ENCODE results near the gene ELMO1.

ELMO1 gene

GRCh38 chr7:36937754-36938563 is 510.7 kb downstream of the ELMO1 start:
- DNase-seq = no peak

DNA sequence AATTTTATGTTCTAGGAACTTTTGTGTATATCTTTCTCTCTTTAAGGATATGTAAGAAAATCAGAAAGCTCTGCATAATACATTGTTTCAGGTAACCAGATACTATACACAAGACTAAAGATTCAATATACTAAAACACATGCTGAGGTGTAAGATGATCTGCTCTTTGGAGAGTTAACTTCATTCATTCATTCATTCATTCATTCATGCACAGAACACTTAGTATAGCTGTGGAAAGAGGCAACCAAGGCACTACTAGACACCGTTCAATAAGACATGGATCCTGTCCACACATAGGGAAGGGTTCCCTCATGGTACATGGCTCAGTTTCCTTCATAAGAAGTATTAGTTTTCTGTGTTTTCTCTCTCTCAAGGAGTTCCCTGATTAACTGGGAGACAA is 516.8 kb downstream of the ELMO1 start:
- no peak for DNase-seq

DNA sequence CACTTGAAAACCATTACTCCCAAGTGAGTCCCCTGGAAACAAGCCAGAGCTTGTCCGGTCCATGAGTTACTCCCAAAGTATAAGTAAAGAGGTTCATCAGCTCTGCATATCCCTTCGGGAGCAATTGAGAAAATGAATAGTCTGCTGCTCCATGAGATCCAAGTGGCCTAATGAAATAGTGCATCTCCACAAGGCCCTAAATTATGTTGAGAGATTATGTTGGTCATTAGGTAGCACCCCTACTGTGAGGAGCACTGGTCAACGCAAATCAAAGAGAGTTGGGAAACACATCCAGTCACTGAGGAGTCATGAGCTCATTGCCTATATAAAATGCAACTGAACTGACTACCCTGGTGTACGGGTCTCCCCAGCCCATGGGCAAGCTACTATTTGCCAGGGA is 518.9 kb downstream of the ELMO1 start:
- DNase-seq = no peak

- no peak for DNase-seq
Observed at GRCh38 chr7:36928718-36929117, 519.9 kb downstream of the ELMO1 start.

GRCh38 chr7:36928311-36928710 is 520.4 kb downstream of the ELMO1 start:
- no peak for DNase-seq

DNA sequence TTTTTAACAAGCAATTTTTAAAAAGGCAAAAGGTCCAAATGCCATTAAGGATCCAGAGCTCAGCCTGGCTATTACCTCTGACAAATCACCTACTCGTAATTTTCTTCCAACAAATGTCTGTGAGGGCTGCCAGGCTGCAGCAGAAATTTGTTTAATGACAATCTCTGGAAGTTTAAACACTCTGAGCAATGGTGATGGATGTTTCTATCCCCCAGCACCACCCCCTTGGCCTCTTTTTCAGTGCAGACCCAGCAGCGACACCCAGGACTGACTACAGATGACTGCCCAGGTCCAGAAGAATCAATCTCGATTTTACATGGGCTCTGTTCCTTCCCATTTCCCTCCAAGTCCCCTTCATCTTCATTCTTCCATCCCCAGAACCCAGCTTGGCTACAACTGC is 523.0 kb downstream of the ELMO1 start:
- DNase-seq = no peak

DNA sequence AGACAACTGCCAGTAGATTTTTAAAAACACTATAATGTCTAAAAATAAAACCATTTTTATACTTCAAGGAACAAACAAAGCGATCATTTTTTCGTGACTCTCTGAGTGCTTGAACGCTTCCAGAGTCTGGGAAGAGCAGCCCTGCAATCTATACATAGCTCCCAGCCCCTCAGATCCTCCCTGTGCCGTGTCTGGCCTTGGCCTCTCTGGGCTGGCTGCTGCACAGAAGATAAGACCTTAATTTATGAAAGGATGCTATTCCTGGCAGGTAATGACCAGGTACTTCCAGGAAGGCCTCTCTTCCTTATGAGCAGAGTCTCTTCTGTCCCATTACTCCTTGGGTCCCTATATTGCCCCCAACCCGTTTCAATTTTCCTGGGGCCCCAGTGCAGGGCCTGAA is 523.5 kb downstream of the ELMO1 start:
- no peak for DNase-seq

- no peak for DNase-seq
Observed at GRCh38 chr7:36923943-36924436, 524.7 kb downstream of the ELMO1 start.

GRCh38 chr7:36923185-36923584 is 525.5 kb downstream of the ELMO1 start:
- DNase-seq = no peak

- DNase-seq = no peak
Observed at GRCh38 chr7:36920433-36920832, 528.2 kb downstream of the ELMO1 start.

DNA sequence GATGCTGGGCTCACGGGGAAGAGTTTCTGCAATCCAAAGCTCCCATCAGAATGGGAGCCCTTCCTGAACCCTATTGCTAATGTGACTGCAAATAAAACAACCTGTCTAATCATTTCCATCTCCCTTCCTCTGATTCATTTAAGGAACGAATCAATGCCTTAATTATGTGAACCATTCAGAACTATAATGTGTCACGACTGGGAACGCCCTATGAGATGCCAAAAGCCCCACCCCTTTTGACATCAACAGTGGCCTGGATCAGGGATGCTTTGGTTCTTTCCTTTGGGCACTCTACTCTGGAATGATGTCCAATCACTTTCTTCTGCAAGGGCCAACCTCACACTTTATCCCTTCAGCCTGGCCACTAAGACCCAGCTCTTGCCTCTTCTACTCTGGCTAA is 528.9 kb downstream of the ELMO1 start:
- no peak for DNase-seq

DNA sequence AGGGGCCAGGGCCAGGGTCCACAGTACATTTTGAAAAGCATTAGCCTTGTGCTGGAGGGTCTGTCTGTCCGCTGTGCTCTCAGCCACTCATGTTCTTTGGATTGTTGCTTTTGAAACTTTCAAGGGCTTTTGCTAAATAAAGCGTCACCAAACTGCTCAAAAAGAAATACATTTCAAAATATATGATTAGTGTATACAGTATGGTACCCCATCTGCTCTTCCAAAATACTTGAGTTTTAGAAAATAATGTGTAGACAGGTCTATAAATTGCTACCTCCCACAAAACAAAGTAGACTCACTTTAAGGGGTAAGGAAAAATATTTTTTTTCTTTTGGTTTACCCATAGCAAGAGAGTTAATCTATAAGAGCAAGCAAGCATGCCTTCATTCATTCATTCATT is 530.1 kb downstream of the ELMO1 start:
- DNase-seq = no peak

GRCh38 chr7:36916619-36917018 is 532.0 kb downstream of the ELMO1 start:
- no peak for DNase-seq

GRCh38 chr7:36916116-36916515 is 532.5 kb downstream of the ELMO1 start:
- no peak for DNase-seq

GRCh38 chr7:36911788-36912187 is 536.9 kb downstream of the ELMO1 start:
- DNase-seq = no peak

DNA sequence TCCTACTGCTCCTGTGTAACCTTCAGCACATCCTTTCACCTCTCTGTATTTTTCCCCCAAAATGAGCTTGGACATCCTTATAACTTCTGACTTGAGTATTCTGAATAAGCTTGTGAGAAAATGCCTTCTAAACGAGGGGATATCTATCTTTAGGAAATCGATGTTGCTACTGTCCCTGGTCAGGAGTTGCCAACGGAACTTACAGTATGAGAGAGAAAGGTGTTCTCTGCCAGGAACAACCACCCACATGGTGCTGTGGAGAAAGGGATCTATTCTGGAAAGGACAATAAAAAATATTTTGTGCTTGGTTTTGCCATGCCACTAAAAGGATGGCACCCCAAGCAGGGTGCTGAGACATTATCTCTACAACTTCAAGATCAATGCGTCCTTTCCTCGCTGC is 537.8 kb downstream of the ELMO1 start:
- no peak for DNase-seq

- no peak for DNase-seq
Observed at GRCh38 chr7:36910401-36910800, 538.3 kb downstream of the ELMO1 start.

DNA sequence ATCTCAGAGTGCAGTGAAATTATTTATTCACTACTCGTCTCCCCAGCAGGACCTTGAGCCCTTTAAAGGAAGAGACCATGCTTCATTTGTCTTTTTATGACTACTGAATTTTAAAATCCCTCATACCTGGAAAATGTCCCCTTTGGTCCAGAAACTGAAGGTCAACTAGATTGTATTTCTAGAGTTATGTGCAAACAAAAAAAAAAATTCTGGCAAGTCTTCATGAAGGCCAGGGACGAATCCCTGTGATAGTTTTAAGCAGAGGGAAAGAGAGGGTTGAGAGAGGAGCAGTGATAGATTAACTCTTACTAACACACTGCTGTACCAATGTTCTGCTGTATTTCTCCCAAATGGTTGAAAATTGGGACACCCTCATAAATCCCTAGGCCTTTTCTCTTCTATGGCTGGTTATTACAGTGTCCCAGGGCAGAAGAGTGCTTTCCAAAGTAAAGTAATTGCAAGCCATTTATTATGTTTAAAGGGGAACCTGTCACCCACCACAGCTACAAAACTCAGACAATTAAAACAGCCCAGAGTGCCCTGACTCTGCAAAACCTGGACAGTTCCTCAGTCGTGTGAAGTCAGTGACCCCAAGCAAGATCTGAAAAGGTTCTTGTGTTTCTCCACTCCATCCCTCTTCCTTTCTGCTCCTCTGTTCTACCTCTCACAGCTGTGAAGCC is 541.6 kb downstream of the ELMO1 start:
- no peak for DNase-seq

- DNase-seq = no peak
Observed at GRCh38 chr7:36906448-36906847, 542.2 kb downstream of the ELMO1 start.

- no peak for DNase-seq
Observed at GRCh38 chr7:36905841-36906240, 542.8 kb downstream of the ELMO1 start.

DNA sequence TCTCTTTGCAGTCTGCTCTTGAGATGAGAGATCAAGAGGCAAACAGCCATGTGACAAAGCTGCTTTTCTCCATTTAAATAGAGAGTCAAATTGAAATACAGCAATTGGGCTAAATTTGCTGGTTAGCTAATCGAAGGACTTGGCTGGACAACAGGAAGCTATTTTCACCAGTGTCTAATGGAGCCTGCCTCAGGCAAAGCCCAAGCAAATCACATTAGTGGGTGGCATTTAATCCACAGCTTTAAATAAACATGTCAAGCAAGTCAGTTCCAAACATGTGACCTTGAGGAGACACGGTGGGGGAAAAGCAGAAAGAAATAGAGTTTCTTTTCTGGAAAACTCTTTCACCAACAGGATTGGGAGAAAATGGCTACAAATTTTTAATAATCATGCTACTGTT is 543.9 kb downstream of the ELMO1 start:
- no peak for DNase-seq

- DNase-seq = no peak
Observed at GRCh38 chr7:36904101-36904500, 544.6 kb downstream of the ELMO1 start.

DNA sequence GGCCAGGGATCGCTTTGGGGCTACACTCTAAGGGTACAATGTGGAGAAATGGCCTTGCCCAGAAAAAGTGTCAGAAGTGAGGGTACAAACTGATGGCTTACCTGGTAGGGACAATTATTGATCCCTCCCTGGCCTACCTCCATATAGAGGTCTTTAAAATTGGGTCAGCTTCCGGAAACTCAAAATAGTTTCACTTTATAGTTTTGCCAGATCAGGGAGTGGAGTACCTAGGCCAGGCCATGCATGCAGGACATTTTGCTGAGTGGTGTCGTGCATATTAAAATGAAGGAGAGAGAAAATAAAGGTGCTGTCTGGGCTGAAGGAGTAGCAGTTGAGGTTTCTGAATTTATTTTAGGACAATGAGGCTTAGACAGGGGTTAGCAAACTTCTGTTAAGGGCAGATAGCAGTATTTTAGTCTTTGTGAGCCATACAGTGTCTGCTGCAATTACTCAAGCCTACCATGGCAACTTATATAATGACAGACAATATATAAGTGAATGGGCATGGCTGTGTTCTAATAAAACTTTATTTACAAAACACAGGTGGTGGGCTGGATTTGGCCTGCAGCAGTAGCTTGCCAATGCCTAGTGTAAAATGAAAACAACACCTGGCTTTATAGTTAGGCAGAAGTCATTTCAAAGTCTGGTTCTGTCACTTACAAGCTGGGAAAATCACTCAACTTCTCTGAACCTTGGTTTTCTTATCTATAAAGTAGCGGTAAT is 547.5 kb downstream of the ELMO1 start:
- no peak for DNase-seq

GRCh38 chr7:36898186-36898585 is 550.5 kb downstream of the ELMO1 start:
- DNase-seq = no peak
